ENCODE data around the gene CDK4.

GRCh38 chr12:57730336-57731067 is 21.6 kb downstream of the CDK4 start:
- no peak for TF ChIP-seq CTCF (IDR thresholded peaks at IDR 0.05)
- TF ChIP-seq POLR2A (IDR thresholded peaks at IDR 0.05): no peak
- TF ChIP-seq POLR2AphosphoS5 (IDR thresholded peaks at IDR 0.05): no peak
- no peak for TF ChIP-seq EP300 (IDR thresholded peaks at IDR 0.05)

Measured in stomach (tissue), 4 donors.